Mesodermal cell (in vitro differentiated cells): ENCODE measurements around the gene OGFR.

Source experiments
- H3K27ac ChIP-seq: 2 replicates; pipeline ENCODE4 v1.7.0; 2013; ENCODE audit warnings: mild to moderate bottlenecking, low read depth, low read length, moderate library complexity; ENCODE audit not compliant: severe bottlenecking
- H3K36me3 ChIP-seq: 2 replicates; pipeline ENCODE4 v1.7.1; 2013; ENCODE audit warnings: mild to moderate bottlenecking, low read length, moderate library complexity; ENCODE audit not compliant: control insufficient read depth, insufficient read depth
- H3K4me1 ChIP-seq: one replicate; pipeline ENCODE4 v1.7.1; 2013; ENCODE audit warnings: mild to moderate bottlenecking, low read length; ENCODE audit not compliant: insufficient read depth, control insufficient read depth, poor library complexity, severe bottlenecking
- H3K4me3 ChIP-seq: 2 replicates; pipeline ENCODE4 v1.7.0; 2013; ENCODE audit warnings: low read length, control low read depth, mild to moderate bottlenecking; ENCODE audit not compliant: insufficient read depth, poor library complexity, severe bottlenecking; ENCODE audit errors: extremely low read depth
- H3K9me3 ChIP-seq: 2 replicates; pipeline ENCODE4 v1.7.1; 2013; ENCODE audit warnings: mild to moderate bottlenecking, low read length, moderate library complexity; ENCODE audit not compliant: control insufficient read depth
- WGBS, 2 experiments: methylation state at CpG; one replicate each; pipeline ENCODE4 v1.1.5; 2013; ENCODE audit warnings: missing lambda C conversion rate in 2 of 2; ENCODE audit not compliant: insufficient coverage in 2 of 2; 5-methylcytosine and 5-hydroxymethylcytosine counted together

OGFR gene

GRCh38 chr20:62822239-62822787, 17.7 kb downstream of the OGFR start:
- Histone ChIP-seq H3K27ac (no peak overlapping the region), H3K9me3 (no peaks in the 10 kb centered on the region), H3K36me3 (peaks cover 13% of the 10 kb centered on the region), H3K4me1 (peaks cover 28% of the 10 kb centered on the region), H3K4me3 (no peak overlapping the region)
- WGBS, 2 experiments = 89 to 90% methylated on average over 5 to 6 of the region's 7 CpGs

GRCh38 chr20:62822788-62823651, 18.4 kb downstream of the OGFR start:
- no peak overlapping the region for H3K27ac ChIP-seq
- peaks cover 20% of the 10 kb centered on the region for H3K36me3 ChIP-seq
- WGBS, 2 experiments = 86 to 87% methylated on average over 20 to 24 of the region's 24 CpGs
- H3K4me3 ChIP-seq = no peak overlapping the region
- no peaks in the 10 kb centered on the region for H3K9me3 ChIP-seq
- H3K4me1 ChIP-seq = peaks cover 21% of the 10 kb centered on the region

DNA sequence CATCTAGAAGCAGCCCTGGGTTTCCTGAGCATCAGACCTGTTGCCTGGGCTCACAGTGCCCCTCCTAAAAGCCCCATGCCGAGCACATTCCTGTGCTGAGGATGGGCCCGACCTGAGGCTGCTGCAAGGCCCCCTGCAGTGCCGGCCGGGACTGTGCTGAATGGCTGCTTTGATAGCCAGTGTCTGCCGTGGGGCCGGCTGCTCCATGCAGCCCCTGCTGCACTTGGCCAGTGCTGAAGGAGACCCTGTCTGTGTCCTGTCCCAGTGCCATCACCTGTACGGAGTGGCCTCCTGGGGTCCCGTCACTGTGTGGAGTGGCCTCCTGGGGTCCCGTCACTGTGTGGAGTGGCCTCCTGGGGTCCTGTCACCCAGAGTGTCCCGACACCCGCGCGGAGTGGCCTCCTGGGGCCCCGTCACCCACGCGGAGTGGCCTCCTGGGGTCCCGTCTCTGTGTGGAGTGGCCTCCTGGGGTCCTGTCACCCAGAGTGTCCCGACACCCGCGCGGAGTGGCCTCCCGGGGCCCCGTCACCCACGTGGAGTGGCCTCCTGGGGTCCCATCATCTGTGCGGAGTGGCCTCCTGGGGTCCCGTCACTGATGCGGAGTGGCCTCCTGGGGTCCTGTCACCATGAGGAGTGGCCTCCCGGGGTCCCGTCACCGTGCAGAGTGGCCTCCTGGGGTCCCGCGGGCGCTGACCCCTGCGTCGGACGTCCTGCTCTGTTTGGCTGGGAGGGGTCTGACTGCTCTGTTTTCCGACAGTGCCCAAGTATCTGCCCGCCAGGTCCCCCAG, 19.2 kb downstream of the OGFR start:
- Histone ChIP-seq H3K4me1 (peaks cover 16% of the 10 kb centered on the region), H3K4me3 (no peak overlapping the region), H3K36me3 (peaks cover 21% of the 10 kb centered on the region), H3K27ac (no peak overlapping the region), H3K9me3 (no peaks in the 10 kb centered on the region)
- 78 to 82% methylated on average over 33 to 36 of the region's 38 CpGs for WGBS, 2 experiments

- Histone ChIP-seq H3K4me1 (peaks cover 16% of the 10 kb centered on the region), H3K27ac (no peak overlapping the region), H3K9me3 (no peaks in the 10 kb centered on the region), H3K4me3 (no peak overlapping the region), H3K36me3 (peaks cover 25% of the 10 kb centered on the region)
- WGBS, 2 experiments = 60 to 66% methylated on average over 14 to 17 of the region's 36 CpGs
These were observed 20.1 kb downstream of the OGFR start for GRCh38 chr20:62824476-62825332.

DNA sequence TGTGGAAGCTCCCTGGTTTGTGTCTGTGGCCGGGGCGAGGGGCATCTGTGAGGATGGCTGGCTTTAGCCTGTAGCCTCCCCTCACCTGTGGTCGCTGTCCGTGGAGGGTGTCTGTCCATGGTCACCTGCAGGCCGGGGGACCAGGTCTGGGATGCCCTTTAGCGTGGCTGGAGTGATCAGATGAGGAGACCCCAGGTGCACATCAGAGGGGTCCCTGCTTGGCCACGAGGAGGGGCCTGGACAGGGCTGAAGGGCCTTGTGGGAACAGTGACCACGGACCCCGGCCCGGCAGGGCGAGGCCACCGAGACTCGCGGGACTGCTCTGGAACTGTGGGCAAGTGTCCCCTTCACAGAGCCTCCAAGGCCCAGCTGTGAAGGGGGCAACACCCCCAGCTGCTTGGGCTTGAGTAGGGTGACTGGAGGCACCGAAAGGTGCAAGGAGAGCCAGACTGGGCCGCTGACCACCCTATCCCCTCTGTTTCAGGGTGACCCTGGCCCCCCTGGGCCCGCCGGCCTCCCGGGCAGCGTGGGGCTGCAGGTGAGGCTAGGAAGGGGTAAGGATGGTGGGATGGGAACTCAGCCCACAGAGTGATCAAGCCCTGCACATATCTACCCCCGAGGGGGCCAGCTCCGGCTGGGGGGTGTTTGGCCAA, 20.8 kb downstream of the OGFR start:
- no peak overlapping the region for H3K4me3 ChIP-seq
- no peaks in the 10 kb centered on the region for H3K9me3 ChIP-seq
- no peak overlapping the region for H3K27ac ChIP-seq
- peaks cover 16% of the 10 kb centered on the region for H3K4me1 ChIP-seq
- WGBS, 2 experiments = 89 to 92% methylated on average over 15 to 17 of the region's 22 CpGs
- peaks cover 26% of the 10 kb centered on the region for H3K36me3 ChIP-seq

GRCh38 chr20:62825986-62826645, 21.5 kb downstream of the OGFR start:
- WGBS, 2 experiments = 94 to 95% methylated on average over 24 to 26 of the region's 27 CpGs
- H3K27ac ChIP-seq = no peak overlapping the region
- H3K4me3 ChIP-seq = no peak overlapping the region
- H3K4me1 ChIP-seq = peaks cover 16% of the 10 kb centered on the region
- H3K9me3 ChIP-seq = no peaks in the 10 kb centered on the region
- peaks cover 26% of the 10 kb centered on the region for H3K36me3 ChIP-seq

DNA sequence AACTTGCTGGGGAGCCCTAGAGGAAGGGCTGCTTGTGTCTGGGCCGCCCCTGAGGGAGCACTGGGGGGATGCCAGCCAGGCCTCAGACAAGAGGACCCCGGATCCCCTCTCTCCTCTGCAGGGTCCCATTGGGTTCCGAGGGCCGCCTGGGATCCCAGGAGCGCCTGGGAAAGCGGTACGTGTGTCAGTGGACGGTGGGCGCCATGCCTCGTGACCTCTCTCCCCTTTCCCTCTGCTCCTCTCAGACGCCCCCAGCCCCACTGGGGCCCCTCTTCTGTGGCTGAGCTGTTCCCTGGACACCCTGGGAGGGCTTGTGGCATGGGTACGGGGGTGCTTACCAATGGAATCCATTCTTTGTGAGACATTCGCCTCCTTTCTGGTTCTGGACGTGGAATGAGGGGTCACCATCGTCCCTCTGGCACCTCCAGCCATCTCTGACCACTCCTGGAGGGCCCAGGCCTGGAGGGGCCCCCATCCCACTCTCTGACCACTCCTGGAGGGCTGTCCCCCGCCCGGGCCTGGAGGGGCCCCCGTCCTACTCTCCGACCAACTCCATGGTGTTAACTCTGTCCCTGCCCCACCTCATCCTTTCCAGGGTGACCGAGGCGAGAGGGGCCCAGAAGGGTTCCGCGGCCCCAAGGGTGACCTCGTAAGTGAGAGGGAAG, 22.1 kb downstream of the OGFR start:
- Histone ChIP-seq H3K4me1 (peaks cover 21% of the 10 kb centered on the region), H3K9me3 (no peaks in the 10 kb centered on the region), H3K36me3 (peaks cover 30% of the 10 kb centered on the region), H3K27ac (no peak overlapping the region), H3K4me3 (no peak overlapping the region)
- 92 to 96% methylated on average over 14 to 18 of the region's 24 CpGs for WGBS, 2 experiments

GRCh38 chr20:62827311-62828038, 22.8 kb downstream of the OGFR start:
- WGBS, 2 experiments = 94 to 96% methylated on average over 28 to 29 of the region's 29 CpGs
- Histone ChIP-seq H3K36me3 (peaks cover 33% of the 10 kb centered on the region), H3K4me3 (no peak overlapping the region), H3K9me3 (no peaks in the 10 kb centered on the region), H3K27ac (no peak overlapping the region), H3K4me1 (peaks cover 26% of the 10 kb centered on the region)

GRCh38 chr20:62828051-62828450, 23.4 kb downstream of the OGFR start:
- Histone ChIP-seq H3K4me1 (peaks cover 26% of the 10 kb centered on the region), H3K36me3 (peaks cover 39% of the 10 kb centered on the region), H3K9me3 (no peaks in the 10 kb centered on the region), H3K4me3 (no peak overlapping the region), H3K27ac (no peak overlapping the region)
- 95 to 100% methylated on average over 7 to 8 of the region's 9 CpGs for WGBS, 2 experiments
